ENCODE data around the gene TENM4.

Gene TENM4

DNA sequence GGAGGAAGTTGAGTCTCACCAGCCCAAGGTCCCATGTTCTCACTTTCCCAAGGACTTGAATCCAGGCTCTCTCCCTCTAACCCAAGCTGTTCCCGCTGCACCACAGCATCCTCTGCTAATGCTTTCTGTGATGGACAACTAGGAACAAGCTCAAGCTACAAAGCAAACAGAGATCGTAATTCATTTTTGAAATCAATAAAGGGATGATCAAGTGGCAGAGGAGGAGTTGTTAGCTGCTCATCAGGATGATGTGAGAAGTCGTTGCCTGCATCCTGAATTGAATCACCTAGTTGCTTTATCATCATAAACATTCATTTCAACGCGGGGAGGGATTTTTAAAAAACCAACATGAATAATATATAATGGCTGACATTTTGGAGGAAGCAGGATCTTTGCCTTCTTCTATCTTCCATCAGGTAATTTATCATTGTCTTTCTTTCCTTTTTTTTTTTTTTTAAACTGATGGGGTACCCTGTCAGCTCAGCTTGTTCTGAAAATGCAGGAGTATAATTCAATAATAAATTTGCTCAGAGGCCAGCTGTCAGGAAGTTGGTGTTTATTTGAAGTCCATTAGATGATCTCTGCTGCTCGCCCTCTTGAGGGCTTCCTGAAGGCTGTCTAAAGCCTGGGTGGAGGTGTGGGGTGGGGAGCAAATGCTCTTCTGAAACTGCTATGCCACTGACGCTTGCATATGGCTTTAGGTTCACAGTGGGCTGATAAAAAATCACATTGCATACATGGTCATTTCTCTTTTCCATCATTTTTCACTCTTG is 691.7 kb downstream of the TENM4 start:
- DNase-seq (ENCODE audit: low read depth in 2 of 2): no peak

DNA sequence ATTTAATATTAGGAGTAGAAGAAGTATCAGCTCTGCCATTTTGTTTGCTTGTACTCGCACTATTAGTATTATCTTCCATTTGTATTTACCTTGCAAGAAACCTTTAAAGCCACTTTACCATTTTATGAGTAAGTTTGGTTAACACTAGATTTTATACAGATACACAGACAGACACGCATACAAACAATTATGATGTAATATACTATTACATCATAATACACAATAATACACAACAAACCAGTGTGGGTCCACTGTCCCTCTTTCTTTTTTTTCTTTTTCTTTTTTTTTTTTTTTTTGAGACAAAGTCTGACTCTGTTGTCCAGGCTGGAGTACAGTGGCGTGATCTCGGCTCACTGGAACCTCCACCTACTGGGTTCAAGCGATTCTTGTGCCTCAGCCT is 695.9 kb downstream of the TENM4 start:
- no peak for DNase-seq (ENCODE audit: low read depth in 2 of 2)

DNA sequence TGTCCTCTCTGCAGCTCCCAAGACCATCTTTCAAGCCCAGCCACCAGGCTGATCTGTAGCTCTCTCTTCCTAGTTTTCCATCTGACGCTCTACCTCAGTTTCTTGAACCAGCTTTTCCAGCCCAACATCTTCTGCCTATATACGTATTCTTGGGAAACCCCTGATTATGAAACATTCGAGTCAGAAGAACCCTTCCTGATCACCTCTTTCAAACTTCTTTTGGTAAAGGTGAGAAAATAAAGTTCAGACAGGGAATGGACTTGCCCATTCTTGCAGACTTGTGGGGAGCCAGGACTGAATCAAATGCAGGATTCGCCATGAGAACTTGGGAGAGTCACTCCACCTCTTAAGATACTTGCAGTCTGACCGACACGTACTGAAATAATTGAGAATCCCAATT is 696.6 kb downstream of the TENM4 start:
- DNase-seq (ENCODE audit: low read depth in 2 of 2): no peak

DNA sequence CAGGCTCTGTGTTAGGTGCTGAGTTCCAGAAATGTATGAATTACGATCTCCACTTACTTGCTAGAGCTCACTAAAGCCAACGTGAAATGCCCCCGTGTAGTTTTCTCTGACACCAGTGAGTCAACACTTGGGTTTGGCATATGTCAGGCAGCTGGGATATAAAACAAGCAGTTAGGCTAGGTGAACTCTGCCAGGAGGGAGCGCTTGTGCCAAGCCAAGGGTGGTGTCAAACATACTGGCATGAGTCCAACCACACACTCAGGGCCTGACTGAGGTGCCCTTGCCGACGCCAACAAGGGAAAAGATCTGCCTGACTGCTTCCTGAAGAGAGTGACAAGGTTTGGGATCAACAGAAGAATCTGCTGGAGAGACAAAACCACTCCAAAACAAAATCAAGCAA is 698.4 kb downstream of the TENM4 start:
- DNase-seq (ENCODE audit: low read depth in 2 of 2): no peak

DNA sequence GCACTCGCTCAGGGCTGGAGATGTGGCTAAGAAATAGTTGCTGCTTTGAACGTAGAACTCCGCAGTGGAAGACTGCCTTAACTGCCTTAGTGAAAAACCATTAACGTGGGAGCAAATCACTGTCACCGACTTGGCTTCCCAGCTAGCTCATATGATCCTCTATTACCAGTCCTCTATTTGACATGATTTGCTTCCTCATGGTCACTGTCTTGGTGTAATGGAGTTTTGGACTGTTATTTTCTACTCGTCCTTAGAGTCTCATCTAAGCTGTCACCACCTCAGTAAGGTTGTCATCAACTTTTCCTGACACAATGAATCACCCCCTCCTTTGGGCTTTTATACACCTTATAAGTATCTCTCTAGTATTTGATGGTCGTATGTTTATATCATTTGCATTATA is 699.1 kb downstream of the TENM4 start:
- no peak for DNase-seq (ENCODE audit: low read depth in 2 of 2)

DNA sequence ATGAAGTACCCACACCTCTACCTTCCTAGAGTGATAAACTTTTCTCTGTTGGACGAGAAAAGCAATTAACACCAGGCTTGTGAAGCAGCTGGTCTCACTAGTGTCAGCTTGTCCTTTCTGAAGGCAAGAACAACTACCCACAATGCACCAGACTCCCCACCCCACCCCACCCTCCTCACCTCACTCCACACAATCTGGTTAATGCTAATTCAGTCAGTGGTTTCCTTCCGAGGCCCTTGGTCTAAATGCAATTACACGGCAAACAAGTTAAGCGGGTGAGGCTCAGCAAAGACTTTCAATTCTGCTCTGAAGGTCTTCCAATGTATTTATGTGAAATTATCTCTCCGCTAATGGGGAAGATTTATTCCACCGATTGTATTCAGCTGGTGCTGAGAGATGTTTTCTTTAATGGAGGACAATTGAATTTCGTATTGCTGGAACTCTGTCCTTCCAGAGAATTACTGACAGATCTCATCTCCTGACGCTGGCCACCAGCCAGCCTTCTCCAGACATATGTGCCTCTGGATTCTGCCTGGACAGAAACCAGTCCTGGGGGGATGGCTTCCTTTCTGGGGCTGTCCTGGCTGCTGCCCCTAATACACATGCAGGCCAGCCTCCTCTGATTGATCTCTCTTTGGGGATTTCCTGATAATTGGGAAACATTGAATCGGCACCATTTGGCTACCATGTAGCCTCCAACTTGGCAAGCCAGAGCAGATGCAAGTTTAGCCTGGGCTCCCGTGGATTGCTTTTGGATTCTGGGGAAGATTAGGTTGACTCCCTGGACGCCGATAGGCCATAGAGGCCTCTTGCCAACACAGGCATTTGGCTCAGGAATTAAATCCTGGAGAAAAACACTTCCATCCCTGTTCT is 700.4 kb downstream of the TENM4 start:
- DNase-seq (ENCODE audit: low read depth in 2 of 2): no peak

DNA sequence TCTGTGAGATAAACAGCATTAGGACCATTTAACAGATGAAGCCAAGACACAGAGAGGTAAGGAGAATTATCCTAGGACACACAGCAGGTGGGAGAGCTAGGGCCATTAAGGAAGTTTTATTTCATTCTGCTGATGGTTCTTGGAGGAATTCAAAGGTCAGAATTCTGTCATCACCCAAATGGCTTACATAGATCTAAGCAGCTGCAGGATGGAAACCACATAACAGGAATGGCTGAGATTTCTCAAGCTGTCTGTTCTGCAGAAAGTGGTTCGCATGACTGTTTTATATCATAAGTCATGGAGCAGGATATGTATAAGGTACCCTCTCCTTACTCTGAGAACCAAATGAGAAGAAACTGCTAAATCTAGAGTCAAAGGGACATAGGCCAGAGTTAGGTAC is 702.9 kb downstream of the TENM4 start:
- DNase-seq (ENCODE audit: low read depth in 2 of 2): no peak

DNA sequence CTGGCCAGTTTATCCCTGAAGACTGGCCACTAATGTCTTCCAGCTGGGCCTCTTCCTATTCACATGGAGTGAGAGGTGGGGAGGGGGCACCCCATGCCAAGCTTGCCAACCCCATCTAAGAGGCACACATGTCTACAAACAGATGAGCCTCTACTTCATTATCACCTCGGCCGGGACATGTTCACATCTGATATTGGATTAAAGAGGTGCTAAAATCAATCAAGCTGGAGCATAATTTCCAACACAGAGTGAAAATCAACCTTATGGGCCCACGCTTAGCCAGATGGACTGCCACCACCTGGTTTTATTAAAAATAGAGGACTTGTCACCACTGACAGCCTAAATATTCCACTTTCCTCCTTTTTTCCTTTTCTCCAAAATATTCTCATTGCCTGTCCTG is 703.5 kb downstream of the TENM4 start:
- DNase-seq (ENCODE audit: low read depth in 2 of 2): no peak

DNA sequence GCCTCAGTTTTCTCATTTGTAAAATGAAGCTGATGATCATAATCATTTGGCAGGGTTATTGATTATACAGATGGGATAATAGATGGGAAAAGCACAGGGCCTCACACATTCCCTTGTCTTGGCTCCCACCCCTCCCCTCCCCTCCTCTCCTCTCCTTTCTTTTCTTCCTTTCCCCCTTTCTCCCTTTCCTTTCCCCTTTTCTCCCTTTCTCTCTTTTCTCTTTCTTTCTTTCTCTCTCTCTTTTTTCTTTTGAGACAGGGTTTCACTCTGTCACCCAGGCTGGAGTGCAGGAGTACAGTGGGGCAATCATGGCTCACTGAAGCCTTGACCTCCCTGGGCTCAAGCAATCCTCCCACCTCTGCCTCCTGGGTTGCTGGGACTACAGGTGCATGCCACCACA is 705.1 kb downstream of the TENM4 start:
- no peak for DNase-seq (ENCODE audit: low read depth in 2 of 2)

DNA sequence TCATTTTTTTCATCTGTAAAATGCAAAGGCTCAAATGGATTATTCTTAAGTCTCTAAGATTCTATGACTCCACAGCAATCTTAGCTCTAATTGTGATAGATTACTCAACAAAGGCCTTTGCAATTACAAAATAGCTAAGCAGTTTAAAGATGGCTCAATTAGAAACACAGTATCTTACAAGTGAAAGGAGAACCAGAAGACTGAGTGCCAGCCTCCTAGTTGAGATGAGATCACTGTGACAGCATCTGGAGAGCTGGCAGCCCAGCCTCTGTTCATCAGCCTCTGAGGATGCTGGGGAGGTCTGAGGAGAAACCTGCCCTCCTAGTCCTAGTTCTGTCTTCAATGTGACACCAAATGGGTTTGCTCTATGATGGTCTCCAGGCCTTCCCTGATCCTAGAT is 707.8 kb downstream of the TENM4 start:
- DNase-seq (ENCODE audit: low read depth in 2 of 2): no peak

DNA sequence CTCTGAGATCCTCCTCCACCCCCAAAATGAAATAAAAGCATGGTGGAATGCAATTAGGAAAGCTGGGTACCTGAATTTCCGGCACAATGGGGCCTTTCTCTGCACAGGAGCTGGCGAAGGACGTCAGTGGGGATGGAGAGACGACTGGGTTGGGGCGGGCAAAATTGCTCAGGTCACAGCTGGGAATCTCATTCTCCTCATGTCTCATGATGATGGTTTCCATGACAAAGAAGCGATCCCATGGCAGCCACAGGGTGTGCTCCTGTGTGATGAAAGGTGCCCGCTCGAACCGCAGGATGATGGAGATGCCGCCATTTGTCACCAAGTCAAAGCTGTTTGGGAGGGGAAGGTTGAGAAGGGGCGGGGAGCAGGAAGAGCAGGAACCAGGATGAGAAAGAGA is 708.6 kb downstream of the TENM4 start:
- no peak for DNase-seq (ENCODE audit: low read depth in 2 of 2)

DNA sequence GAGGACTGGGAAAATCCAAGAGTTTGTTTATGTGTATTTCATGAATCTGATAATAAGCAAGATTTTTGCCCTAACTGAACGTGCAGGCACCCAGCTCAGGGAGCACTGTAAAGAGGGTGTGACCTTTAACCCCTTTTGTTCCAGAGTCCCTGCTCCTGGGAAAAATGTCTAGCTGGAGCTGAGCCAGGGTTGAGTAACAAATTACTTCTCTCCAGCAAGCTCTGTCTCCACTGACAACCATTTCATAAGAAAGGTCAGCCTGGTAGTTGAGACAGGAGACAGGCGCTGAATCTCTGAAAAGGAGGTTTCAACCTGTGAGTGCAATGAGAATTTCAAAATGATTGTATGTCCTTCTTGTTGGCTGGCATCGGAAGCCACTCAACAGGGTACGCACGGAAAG is 709.8 kb downstream of the TENM4 start:
- no peak for DNase-seq (ENCODE audit: low read depth in 2 of 2)

DNA sequence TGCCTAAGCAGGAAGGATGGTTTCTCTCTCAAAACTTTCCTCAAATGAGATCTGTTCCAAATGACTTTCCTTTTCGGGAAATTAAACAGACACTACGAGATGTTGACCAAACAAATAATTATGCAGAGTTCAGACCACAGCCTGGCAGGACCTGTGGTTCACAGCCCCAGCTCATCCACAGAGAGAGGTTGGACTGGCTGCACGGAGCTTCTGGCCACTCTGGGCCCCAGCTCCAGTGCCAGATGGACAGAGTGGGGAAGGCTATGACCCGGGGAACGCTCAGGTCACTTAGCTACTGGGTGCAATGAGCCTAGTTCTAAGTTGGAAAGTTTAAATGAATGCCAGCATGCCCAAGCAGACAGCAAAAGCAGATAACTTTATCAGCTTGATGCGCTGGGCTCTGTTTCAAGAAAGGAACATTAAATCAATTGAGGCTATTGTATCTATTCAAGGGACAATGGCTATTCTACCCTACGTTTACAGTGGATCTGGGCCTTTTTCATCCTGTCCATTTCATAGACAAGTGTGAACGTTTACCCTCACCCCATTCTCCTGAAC is 710.5 kb downstream of the TENM4 start:
- DNase-seq (ENCODE audit: low read depth in 2 of 2): no peak

DNA sequence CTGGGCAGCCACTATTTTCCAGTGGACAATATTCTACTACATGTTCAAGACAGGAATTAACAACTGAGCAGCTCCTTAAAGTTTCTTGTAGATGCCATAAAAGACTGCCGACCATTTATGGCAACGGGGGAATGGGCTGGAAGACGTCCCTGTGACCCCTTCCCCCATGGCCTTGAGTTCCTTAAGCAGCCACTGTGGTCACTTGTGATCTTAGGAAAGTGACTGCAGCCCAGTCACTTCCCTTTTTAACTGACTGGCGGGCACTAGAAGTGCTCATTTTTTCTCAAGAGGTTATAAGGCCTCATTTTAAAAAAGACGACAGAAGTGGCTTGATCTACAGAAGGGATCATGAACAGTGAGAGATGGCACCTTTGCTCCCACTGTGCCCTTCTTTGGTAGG is 713.0 kb downstream of the TENM4 start:
- DNase-seq (ENCODE audit: low read depth in 2 of 2): no peak

DNA sequence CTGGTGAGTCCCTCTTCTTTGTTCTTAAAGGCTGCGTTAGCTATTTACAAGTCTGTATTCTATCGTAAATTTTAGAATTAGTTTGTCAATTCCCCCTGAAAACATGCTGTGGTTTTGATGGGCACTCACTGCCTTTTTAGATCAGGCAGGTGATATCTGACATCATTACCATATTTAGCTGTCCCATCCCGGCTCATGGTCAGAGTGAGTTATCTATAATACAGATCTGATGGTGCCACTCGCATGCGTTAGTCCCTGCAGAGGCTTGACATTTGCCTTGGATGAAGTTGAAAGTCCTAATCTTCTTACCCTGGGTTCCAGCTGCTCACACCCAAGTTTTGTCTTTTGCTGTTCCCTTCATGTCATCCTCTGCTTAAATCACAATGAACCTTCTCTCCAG is 715.6 kb downstream of the TENM4 start:
- DNase-seq (ENCODE audit: low read depth in 2 of 2): no peak

DNA sequence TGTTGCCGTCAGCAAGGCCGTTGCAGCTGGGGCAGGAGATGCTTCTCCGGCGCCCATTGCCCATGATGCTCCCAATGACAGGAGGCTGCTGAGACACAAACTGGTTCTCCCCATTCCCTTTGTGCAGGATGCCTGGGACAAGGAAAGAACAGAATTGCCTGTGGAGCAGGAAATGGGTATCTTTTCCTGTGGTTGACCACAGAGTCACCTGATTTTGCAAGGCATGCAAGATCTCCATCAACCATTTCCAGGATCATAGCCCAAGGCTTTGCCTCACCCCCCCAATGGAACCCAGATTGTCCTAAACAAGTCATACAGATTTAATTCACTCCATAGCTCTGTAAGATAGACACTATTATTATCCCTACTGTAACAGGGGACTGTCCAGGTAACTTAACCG is 718.0 kb downstream of the TENM4 start:
- DNase-seq (ENCODE audit: low read depth in 2 of 2): no peak

DNA sequence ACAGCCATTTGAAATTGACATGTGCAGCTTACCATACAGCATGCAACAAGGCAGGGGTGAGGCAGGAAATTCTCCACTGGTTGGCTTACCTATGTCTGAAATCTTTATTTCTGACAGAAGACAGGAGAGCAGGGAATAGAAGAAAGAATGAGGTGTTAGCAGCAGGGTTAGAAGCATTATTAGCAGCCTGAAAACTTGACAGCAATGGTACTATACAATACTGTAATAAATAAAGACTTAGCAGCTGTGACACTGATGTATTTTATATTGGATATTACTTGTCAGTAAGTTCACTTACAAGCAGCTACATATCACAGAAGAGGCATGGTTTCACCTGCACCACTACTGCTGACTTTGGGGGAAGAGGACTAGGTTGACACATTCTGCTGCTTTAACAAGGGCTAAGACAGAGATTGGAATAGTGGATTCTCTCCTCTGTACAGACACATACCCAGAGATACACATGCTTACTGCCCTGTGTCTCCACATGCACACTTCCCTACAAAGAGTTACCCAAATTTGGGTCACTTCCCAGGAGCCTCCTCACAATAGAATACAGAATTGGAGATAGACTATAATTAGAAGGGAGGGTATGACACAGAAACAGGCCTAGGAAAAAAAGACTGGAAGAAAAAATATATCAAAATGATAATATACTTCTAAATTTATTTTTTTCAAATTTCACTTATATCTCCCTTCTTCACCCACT is 720.4 kb downstream of the TENM4 start:
- no peak for DNase-seq (ENCODE audit: low read depth in 2 of 2)

DNA sequence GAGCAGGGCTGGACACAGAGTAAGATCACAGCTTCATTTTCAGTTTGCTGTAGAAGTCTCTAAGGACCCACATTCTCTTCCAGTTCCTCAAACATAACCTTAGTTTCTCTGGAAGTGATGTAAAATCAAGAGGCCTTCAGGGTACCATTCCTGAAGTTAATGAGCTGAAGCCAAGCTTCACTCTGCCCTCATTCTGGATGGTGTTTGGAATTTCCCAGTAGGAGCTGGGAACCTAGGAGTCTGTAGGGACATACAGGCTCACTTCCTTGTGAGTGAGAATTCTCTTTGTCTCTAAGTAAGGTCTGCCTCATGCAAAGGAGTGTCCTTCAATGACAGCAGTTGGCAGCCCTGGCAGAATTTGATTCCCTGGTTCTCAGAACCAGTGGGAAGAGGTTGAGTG is 723.8 kb downstream of the TENM4 start:
- DNase-seq (ENCODE audit: low read depth in 2 of 2): no peak

DNA sequence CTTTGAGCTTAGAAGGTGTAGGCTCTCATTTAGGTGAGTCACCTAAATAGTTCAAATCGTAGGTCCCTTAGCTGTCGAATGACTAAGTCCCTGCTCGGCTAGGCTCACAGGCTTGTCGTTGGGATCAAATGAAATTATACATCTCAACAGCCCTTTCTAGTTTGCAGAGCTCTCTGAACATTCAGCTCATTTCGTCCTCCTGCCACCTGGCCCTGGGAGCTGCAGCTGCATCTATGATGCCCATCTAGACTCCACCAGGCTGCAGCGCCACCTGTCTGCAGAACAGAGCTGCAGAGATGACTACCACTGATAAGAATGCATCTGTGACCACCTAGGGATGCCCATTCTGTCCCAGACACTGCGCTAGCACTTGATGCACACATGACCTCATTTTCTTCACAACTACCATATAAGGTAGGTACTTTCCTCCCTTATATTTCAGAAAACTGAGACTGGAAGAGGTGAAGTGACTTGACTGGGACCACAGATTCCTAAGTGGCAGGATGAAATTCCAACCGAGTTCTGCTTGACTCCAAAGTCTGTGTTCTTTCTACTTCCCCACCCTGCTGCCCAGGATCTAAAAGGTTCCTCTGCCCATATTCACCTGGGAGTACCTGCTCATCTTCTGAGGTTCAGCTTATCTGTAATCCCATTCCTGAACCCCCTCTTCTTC is 725.1 kb downstream of the TENM4 start:
- no peak for DNase-seq (ENCODE audit: low read depth in 2 of 2)

DNA sequence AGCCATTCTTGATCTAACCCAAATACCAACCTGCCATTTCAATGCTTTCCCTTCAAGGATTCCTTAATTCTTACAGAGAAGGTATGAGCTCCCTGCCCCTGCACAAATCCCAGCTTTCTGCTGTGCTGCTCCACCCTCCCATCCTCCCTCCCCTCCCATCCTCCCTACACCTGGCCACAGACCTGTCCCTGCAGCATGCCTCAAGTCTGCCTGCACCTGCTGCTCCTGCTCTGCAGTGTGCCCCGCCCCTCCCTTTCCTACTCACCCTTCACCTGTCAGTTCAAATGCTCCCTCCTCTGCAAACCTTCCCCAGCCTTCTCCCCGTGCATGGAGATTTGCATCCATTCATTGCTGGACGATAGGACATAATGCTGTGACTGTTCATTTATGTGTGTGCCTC is 726.3 kb downstream of the TENM4 start:
- no peak for DNase-seq (ENCODE audit: low read depth in 2 of 2)

DNA sequence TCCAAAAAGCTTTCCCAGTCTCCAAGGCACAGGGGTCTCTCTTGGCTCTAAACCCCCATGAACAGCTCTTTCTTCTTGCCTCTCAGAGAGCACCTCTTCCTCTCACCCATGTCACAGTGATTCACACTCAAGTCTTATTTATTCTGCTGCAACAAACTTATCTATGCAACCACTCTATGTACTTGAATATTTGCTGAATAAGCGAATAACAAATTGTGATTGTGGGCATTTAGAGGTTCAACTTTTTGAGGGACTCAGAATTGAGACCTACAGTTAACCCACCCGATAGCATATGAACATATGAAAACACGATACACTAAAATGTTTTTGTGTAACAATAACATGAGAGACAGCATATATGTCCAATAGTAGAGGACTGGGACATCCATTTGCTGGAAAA is 729.1 kb downstream of the TENM4 start:
- DNase-seq (ENCODE audit: low read depth in 2 of 2): no peak

DNA sequence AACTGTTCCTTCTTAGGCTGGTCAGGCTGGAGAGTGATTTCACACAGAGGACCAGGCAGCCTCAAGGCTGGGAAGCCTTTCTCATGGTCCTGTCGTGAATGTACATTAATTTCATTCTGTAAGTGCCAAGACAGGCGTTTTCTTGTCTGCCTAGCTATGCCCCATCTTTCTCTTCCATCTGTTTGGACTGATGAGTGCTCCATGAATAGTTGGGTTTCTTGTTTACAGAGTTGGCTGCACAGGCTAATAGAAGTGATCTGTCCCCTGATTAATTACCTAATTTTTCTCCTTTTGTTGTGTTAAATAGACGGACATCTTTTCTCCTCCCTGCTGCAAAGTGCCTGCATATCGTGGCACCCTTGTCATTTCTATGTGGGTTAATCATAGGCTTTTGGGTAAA is 730.4 kb downstream of the TENM4 start:
- no peak for DNase-seq (ENCODE audit: low read depth in 2 of 2)

Measured in activated CD8-positive, alpha-beta memory T cell treated with anti-CD3 and anti-CD28 coated beads for 4 hours (primary cell).